ENCODE results near the gene IPO13.

Gene IPO13

GRCh38 chr1:43961692-43962091, 14.9 kb downstream of the IPO13 start:
- no peak for TF ChIP-seq RARB (CRISPR knock-in tag; IDR thresholded peaks at IDR 0.05)
- no peak for ATAC-seq

- no peak for ATAC-seq
- TF ChIP-seq ZFP30 (CRISPR knock-in tag; IDR thresholded peaks at IDR 0.05) (no peak), RARB (CRISPR knock-in tag; IDR thresholded peaks at IDR 0.05) (no peak), ARNTL (CRISPR knock-in tag; IDR thresholded peaks at IDR 0.05; ENCODE audit: borderline replicate concordance, low read depth) (no peak), PPARA (CRISPR knock-in tag; IDR thresholded peaks at IDR 0.05; ENCODE audit: borderline replicate concordance) (no peak), ISL1 (CRISPR knock-in tag; IDR thresholded peaks at IDR 0.05) (no peak), ZNF8 (CRISPR knock-in tag; IDR thresholded peaks at IDR 0.05) (no peak)
Measured at GRCh38 chr1:43962324-43962723, 15.6 kb downstream of the IPO13 start.

- ATAC-seq: no peak
- TF ChIP-seq ZC3H10 (CRISPR knock-in tag; IDR thresholded peaks at IDR 0.05) (no peak), ZNF565 (CRISPR knock-in tag; conservative IDR thresholded peaks at IDR 0.05; ENCODE audit: low read depth) (no peak), TCF4 (CRISPR knock-in tag; IDR thresholded peaks at IDR 0.05; ENCODE audit: borderline replicate concordance) (no peak), BACH2 (CRISPR knock-in tag; IDR thresholded peaks at IDR 0.05; ENCODE audit: borderline replicate concordance) (no peak)
Measured at GRCh38 chr1:43963006-43963405, 16.3 kb downstream of the IPO13 start.

GRCh38 chr1:43963890-43964289, 17.1 kb downstream of the IPO13 start:
- TF ChIP-seq CREB5 (CRISPR knock-in tag; IDR thresholded peaks at IDR 0.05; ENCODE audit: low read depth) (no peak), CSRNP3 (CRISPR knock-in tag; IDR thresholded peaks at IDR 0.05) (no peak), ZFP3 (CRISPR knock-in tag; IDR thresholded peaks at IDR 0.05) (no peak), SNAI2 (CRISPR knock-in tag; IDR thresholded peaks at IDR 0.05) (no peak), ZC3H10 (CRISPR knock-in tag; IDR thresholded peaks at IDR 0.05) (no peak), POU6F1 (CRISPR knock-in tag; IDR thresholded peaks at IDR 0.05; ENCODE audit: borderline replicate concordance, low read depth) (no peak), TOX (CRISPR knock-in tag; IDR thresholded peaks at IDR 0.05; ENCODE audit: borderline replicate concordance) (no peak), ZFP30 (CRISPR knock-in tag; IDR thresholded peaks at IDR 0.05) (no peak), PATZ1 (CRISPR knock-in tag; IDR thresholded peaks at IDR 0.05; ENCODE audit: borderline replicate concordance) (no peak), TSHZ2 (CRISPR knock-in tag; IDR thresholded peaks at IDR 0.05) (no peak), ISL1 (CRISPR knock-in tag; IDR thresholded peaks at IDR 0.05) (no peak), RARB (CRISPR knock-in tag; IDR thresholded peaks at IDR 0.05) (no peak), OSR1 (CRISPR knock-in tag; IDR thresholded peaks at IDR 0.05) (no peak), ZNF8 (CRISPR knock-in tag; IDR thresholded peaks at IDR 0.05) (no peak), ESRRG (CRISPR knock-in tag; IDR thresholded peaks at IDR 0.05) (no peak), PPARA (CRISPR knock-in tag; IDR thresholded peaks at IDR 0.05; ENCODE audit: borderline replicate concordance) (no peak), GLIS3 (CRISPR knock-in tag; IDR thresholded peaks at IDR 0.05) (no peak), CSDC2 (CRISPR knock-in tag; IDR thresholded peaks at IDR 0.05) (no peak), ZNF70 (CRISPR knock-in tag; IDR thresholded peaks at IDR 0.05) (no peak), ZNF565 (CRISPR knock-in tag; conservative IDR thresholded peaks at IDR 0.05; ENCODE audit: low read depth) (no peak)
- ATAC-seq: no peak
